IPS-15b (cell line): ENCODE results near the gene DNAJC18.
A peak's percentile ranks its signal among the peaks of the same experiment; 100 is the strongest.

ENCODE experiments used
- H3K27me3 ChIP-seq: one replicate; pipeline ENCODE4 v1.6.1; 2013; ENCODE audit warnings: low read length; ENCODE audit not compliant: control insufficient read depth, insufficient read depth
- H3K36me3 ChIP-seq: one replicate; pipeline ENCODE4 v1.6.1; 2013; ENCODE audit warnings: low read length; ENCODE audit not compliant: control insufficient read depth, insufficient read depth
- H3K4me1 ChIP-seq: one replicate; pipeline ENCODE4 v1.6.1; 2013; ENCODE audit warnings: mild to moderate bottlenecking, low read length; ENCODE audit not compliant: control insufficient read depth, insufficient read depth
- H3K4me3 ChIP-seq: one replicate; pipeline ENCODE4 v1.5.1; 2013; ENCODE audit warnings: low read depth, low read length
- H3K9ac ChIP-seq: one replicate; pipeline ENCODE4 v1.6.1; 2013; ENCODE audit warnings: low read depth, mild to moderate bottlenecking, low read length
- H3K9me3 ChIP-seq: one replicate; pipeline ENCODE4 v1.6.1; 2013; ENCODE audit warnings: mild to moderate bottlenecking, low read length; ENCODE audit not compliant: control insufficient read depth, insufficient read depth

Gene DNAJC18

DNA sequence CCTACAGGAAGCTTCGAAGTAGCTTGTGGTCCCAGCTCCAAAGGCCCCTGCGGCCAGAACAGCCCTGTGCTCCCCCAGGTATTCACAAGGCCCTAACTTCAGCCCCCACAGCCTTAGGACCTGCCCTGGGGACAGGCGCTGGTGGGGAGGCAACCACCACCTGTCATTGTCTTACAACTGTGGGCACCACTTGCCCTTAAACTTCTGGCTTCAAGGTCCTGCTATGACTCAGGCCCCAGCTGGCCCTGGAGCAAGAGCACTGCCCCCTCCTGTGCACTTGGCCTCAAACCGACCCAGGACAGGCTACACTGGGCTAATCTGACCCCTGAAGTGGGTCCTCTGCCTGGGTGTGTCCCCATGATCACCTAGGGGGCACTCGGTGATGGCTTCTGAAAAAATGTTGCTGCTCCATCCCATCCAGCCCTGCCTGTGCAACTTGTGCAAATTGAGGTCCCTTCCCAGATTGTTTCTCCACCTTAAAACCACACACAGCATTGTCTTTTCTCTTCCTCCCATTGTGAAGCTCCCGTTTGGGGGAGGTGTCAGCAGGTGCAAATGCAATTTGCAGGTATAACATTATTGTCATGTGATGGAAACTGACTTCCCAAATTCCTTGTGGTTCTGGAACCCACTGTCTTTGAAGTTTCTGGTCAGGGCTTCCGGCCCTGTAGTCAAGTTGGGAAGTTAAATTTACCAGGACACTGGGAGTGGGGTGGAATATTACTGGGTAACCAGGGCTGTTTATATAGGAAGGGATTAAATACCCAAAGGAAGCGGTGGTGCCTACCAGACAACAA is 43.3 kb downstream of the DNAJC18 start:
- peaks cover 22% of the 10 kb centered on the region for H3K27me3 ChIP-seq
- H3K4me1 ChIP-seq: peaks cover 5% of the 10 kb centered on the region
- H3K4me3 ChIP-seq: no peak overlapping the region
- no peaks in the 10 kb centered on the region for H3K36me3 ChIP-seq
- H3K9me3 ChIP-seq: no peaks in the 10 kb centered on the region
- no peak overlapping the region for H3K9ac ChIP-seq

DNA sequence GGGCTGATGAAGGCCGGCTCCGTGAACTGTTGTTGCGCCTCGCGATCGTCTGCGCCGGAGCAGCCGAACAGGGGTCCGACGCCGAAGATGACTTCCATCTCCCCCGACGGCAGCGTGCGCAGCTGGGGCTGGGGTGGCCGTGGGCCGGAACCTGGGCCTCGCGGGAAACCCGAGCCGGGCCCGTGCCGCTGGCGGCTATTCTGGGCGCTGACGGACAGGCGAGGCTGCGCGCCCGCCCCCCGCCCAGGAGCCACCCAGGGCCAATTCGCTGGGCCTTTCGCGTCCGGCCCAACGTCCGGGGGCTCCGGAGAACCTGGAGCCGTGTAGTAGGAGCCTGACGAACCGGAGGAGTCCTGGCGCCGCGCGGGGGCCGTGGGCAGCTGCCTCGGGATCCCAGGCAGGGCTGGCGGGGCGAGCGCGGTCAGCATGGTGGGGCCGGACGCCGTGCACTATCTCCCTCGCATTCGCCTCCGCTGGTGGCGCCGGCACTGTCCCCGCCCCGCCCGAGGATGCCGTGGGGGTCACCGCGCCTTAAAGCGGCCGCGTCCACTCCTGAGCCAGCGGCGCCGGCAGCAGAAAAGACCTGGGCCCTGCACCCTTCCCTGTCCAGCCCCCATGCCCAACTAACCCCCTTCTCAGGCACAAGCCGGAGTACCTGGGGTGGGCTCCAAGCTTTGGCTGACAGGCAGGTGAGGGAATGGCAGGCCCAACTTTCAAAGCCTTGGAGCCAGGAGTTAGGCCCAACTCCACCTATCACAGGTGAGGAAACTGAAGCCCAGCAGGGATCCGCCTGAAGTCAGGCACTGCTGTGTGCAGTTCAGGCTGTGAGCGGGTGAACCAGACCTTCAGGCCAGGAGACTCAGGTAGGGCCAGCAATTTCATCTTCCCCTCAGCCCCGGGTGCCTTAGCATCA is 44.4 kb downstream of the DNAJC18 start, which contains the start of gene PROB1:
Gene PROB1, minus strand, starts transcription at position 451 of the 913 bp plus-strand sequence. Its CDS starts 23 bp downstream, at position 428.
- Histone ChIP-seq H3K9ac (peak within 1 kb of the TSS; percentile 70), H3K4me1 (peaks cover 5% of the 10 kb centered on the region), H3K4me3 (peak within 1 kb of the TSS; percentile 72), H3K36me3 (no peaks in the 10 kb centered on the region), H3K27me3 (peaks cover 24% of the 10 kb centered on the region), H3K9me3 (no peaks in the 10 kb centered on the region)

DNA sequence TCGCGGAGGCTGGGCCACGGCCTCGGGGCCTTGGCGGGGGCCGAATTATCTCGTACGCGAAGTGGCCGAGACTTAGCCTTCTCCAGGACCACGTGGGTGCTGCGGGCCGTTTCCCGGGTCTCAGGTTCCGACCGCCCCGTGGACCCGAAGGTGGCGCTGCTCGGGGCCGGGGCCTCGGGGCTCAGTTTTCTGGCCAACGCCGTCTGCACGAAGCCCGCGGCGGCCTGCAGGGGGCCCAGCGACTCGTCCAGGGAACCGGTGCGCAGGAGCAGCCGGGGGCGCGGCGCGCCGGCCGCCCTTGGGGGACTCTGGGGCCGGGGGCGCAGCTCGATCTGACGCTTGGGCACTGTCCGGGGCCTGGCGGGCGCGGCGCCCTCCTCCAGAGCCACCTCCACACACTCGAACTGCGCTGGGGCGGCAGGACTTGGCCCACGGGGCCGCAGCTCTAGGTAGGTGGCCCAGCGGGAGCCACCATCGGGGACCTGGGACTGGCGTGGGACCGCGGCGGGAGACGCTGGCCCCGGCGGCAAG is 45.1 kb downstream of the DNAJC18 start:
- Histone ChIP-seq H3K9me3 (no peaks in the 10 kb centered on the region), H3K36me3 (no peaks in the 10 kb centered on the region), H3K9ac (peak overlapping the region; percentile 70), H3K4me1 (peaks cover 5% of the 10 kb centered on the region), H3K27me3 (peaks cover 24% of the 10 kb centered on the region), H3K4me3 (peak overlapping the region; percentile 72)

DNA sequence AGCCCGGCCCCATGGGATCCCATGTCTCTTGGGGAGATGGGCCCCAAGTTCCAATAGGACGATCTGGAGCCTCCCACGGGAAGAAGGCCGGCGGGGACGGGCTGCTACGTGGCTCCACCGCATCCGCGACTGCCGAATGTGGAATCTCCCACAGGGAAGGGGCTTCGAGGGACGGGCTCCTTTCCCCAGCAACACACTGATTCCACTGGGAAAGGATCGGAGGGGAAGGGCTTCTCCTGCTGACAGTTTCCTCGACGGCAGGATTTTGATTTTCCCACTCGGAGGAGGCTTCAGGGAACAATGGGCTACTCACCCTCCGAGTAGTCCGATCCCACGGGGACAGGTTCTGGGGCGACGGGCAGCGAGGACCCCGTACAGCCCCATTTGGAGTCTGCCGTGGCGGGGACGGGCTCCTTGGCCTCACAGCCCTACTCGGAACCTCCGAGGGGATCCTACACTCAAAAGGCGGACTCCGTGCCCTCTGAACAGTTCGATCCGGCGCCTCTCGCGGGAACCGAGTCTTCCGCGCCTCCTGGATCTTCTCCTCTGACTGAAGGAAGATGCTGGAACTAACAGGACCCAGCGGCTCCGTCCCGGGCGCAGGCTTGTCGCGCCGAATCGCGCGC is 45.7 kb downstream of the DNAJC18 start:
- Histone ChIP-seq H3K27me3 (peaks cover 24% of the 10 kb centered on the region), H3K9me3 (no peaks in the 10 kb centered on the region), H3K4me3 (peak overlapping the region; percentile 72), H3K9ac (peak overlapping the region; percentile 70), H3K4me1 (peaks cover 5% of the 10 kb centered on the region), H3K36me3 (no peaks in the 10 kb centered on the region)

DNA sequence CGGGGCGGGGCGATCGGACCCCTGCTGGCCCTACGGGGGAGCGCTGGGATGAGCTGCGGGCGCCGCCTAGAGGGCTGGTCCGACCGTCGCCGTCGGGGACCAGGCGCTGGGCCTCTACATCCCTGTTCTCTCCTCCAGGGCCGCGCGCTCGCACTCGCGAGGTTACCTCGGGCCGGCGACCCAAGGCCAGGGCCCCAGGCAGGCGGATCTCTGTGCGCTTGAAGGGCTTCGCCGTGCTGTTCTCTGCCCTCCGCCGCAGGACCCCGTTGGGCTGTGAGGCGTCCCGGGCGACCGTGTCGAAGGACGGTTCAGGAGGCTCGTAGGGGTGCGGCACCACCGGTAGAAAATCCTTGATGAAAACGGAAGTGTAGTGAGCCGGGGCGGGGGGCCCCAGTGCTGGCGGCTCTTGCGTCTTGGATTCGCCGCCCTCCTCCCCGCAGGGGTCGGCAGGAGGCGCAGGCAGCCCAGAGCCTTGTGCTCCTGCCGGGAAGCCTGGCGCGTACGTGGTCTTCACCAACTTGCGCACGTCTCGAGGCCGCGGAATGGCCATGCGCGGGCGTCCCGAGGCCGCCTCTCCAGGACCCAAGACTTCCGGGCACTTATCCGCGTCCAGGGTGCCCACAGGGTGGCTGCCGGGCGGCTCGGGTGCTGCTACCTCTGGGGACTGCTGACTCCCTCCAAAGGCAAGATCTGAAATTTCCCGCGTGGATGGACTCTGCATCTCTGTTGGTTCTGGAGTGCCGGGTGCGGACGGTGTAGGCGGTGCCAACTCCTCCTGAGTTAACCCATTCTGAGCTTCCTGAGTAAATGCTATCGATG is 46.4 kb downstream of the DNAJC18 start:
- H3K9ac ChIP-seq: peak overlapping the region; percentile 70
- H3K9me3 ChIP-seq: no peaks in the 10 kb centered on the region
- H3K36me3 ChIP-seq: no peaks in the 10 kb centered on the region
- peak overlapping the region; percentile 72 for H3K4me3 ChIP-seq
- peaks cover 24% of the 10 kb centered on the region for H3K27me3 ChIP-seq
- H3K4me1 ChIP-seq: peaks cover 12% of the 10 kb centered on the region

DNA sequence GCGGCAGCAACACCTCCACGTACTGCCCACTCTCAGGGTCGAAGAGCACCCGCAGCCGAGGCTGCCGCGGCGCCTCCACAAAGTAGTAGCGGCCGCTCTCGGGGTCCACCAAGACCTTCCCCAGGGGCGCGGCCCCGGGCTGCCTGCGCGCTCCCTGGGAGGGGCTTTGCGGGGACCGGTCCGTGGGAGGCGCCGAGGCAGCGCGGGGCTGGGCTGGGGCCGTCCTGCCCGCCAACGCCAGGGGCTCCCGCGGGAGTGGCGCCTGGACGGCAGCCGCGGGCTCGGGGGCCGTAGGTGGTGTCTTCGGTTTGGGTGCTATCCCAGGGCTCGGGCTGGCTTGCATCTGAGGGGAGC is 47.0 kb downstream of the DNAJC18 start:
- H3K9me3 ChIP-seq: no peaks in the 10 kb centered on the region
- no peaks in the 10 kb centered on the region for H3K36me3 ChIP-seq
- H3K4me3 ChIP-seq: peak overlapping the region; percentile 72
- H3K27me3 ChIP-seq: peaks cover 24% of the 10 kb centered on the region
- H3K9ac ChIP-seq: no peak overlapping the region
- H3K4me1 ChIP-seq: peaks cover 14% of the 10 kb centered on the region

DNA sequence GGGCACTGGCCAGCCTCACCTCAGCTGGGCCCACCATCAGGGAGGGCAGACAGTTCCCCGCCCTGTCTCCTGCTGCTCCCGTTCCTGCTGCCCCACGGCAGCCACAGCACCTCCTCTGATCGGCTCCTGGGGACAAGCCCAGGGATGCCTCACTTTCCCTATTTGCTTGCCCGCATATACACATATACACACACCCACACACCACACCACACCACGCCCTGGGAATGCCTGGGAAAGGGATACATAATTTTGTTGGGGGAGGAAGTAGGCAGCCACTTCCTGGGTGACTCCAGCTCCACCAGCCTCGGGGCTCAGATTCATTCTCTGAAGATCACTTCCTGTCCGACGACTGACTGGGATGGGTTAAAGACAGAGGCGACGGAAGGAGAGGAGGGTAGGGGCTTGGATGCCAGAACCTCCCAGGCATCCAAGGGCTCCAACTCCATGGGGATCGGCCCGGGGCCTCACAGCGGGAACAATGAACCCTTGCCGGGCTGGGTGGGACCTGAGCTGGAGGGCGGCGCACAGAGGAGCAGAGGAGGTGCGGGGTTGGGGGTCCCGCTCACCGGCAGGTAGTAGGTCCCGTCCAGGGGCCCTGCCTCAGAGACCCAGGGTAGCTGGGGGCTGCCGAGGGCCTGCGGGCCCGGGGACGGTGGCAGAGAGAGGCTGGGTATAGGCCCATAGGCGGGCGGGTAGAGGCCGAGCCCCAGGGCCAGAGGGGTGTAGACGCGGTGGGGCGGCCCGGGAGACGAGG is 47.6 kb downstream of the DNAJC18 start:
- Histone ChIP-seq H3K9me3 (no peaks in the 10 kb centered on the region), H3K36me3 (no peaks in the 10 kb centered on the region), H3K27me3 (peaks cover 24% of the 10 kb centered on the region), H3K4me1 (peaks cover 14% of the 10 kb centered on the region), H3K4me3 (peak overlapping the region; percentile 72), H3K9ac (no peak overlapping the region)

DNA sequence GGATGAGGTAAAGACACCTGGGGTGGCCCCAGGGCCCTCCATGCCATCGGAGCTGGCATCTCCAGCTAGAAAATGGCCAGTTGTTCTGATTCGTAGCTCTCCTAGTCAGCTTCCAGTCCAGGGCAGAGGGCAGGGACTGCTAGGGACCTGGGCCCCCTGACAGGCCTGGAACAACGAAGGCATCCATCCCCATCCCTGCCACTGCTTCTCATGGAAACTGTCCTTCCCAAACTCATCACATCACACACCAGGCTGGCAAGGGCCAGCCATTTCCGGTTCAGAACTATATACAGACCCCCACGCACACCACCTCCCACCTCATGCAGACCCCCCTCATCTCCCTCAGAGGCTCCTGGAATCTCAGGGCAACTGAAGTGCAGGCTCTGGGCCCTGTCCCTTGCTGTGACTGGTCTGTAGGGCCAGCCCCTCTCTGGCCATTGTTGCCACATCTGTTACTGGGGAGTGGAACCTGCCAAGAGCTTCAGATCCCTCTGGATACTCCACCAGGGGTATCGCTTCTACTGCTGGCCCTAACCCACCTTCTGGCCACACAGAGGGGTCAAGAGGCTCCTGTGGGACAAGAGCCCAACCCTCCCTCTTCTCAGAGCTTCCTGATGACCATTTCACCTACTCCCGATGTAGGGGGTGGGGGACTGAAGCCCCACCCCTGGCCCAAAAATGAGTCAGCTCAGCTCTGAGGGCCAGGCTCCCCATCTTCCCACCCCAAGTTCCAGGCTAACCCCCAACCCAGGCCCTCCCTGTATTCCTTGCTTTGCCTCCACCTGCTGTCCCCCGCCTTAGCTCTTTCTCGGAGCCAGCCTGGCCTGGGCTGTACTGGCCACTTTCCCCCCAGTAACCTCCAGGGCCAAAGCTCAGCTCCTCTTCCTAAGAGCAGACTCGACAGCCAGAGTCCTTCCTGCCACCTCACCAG is 48.4 kb downstream of the DNAJC18 start:
- Histone ChIP-seq H3K4me1 (peaks cover 14% of the 10 kb centered on the region), H3K9ac (no peak overlapping the region), H3K9me3 (no peaks in the 10 kb centered on the region), H3K4me3 (no peak overlapping the region), H3K27me3 (peaks cover 24% of the 10 kb centered on the region), H3K36me3 (no peaks in the 10 kb centered on the region)

DNA sequence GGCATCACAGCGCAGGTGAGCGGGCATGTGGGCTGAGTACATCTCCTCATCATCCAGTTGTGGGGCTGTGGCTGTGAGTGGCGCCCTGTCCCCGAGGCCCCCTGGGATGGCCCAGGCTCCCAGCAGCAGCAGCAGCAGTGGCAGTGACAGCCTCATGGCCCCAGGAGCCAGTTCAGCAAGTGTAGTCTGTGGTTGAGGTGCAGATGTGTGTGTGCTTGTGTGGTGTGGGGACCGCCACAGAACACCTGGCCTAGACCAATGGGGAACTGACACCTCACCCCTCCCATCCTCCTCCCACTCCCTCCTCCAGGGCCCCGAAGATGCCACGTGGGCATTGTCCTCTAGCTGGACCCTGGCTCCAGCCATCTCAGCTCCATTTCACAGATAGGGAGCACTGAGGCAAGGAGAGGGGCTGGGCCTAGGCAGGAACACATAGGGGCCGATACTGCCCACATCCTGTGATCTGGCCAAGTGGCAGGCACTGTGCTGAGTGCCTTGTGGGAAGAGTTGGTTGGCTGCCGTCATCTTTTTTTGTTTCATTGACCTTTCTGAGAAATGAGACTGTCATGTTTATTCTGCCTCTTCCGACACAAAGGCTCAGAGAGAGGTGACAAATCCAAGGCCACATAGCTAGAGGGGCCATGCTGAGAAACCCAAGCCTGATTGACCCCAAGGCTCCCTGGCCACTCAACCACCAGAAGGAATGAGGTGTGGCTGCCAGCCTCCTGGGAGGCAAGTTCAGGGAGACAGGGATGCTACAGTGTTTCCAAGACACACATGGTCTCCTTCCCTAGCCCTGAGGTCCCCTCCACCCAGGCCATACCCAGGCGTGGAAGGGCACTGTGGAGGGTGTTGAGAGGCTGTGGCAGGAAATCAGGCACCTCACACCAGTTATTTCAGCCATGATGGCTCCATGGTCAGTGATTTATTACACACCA is 49.4 kb downstream of the DNAJC18 start, which contains the start of gene MZB1:
Gene MZB1, minus strand, starts transcription at position 213 of the 938 bp plus-strand sequence. Its CDS starts 57 bp downstream, at position 156.
- Histone ChIP-seq H3K9ac (no peak within 1 kb of the TSS), H3K4me3 (no peak within 1 kb of the TSS), H3K9me3 (no peaks in the 10 kb centered on the region), H3K27me3 (peaks cover 20% of the 10 kb centered on the region), H3K36me3 (no peaks in the 10 kb centered on the region), H3K4me1 (peaks cover 11% of the 10 kb centered on the region)
